Keratinocyte (primary cell): ENCODE data around the gene SLC4A2. TPM values are rescaled to one million over a fixed set of nuclear protein-coding genes. Genes with fewer than 3 reads are reported as not detected.

Experiments
- DNase-seq: peaks from one replicate; pipeline ENCODE4 v3.0.0-alpha.2; 2011; ENCODE audit warnings: low read depth, missing footprints, low spot score
- FAIRE-seq: peaks from 2 replicates; lab custom pipeline; 2011; peaks lifted over from hg19 to GRCh38; lab: Jason Lieb, UNC
- H2AFZ ChIP-seq: 2 replicates; pipeline ENCODE4 v1.6.0; 2012; ENCODE audit warnings: low read length, control low read depth, inconsistent platforms; ENCODE audit not compliant: control insufficient read depth
- H3K27ac ChIP-seq: 2 replicates; pipeline ENCODE4 v1.5.1; 2011; ENCODE audit warnings: low read length; ENCODE audit not compliant: control insufficient read depth, insufficient read depth
- H3K27me3 ChIP-seq: 3 replicates; pipeline ENCODE4 v1.6.0; 2011; ENCODE audit warnings: low read length; ENCODE audit not compliant: control insufficient read depth, insufficient read depth; ENCODE audit errors: extremely low read depth
- H3K36me3 ChIP-seq, 2 experiments: 2 replicates in 1 of 2; 3 replicates in 1 of 2; pipeline ENCODE4 v1.5.1; 2011; ENCODE audit warnings: low read length in 2 of 2, mild to moderate bottlenecking in 1 of 2; ENCODE audit not compliant: control insufficient read depth in 2 of 2, insufficient read depth in 2 of 2; ENCODE audit errors: extremely low read depth in 1 of 2
- H3K4me1 ChIP-seq: 3 replicates; pipeline ENCODE4 v1.5.1; 2011; ENCODE audit warnings: low read length; ENCODE audit not compliant: control insufficient read depth, insufficient read depth; ENCODE audit errors: extremely low read depth
- H3K4me2 ChIP-seq: 3 replicates; pipeline ENCODE4 v1.6.0; 2011; ENCODE audit warnings: low read depth, low read length; ENCODE audit not compliant: control insufficient read depth, insufficient read depth; ENCODE audit errors: extremely low read depth
- H3K4me3 ChIP-seq, 3 experiments: fragments of 200-600 bp in 1 of 3; sonication (generic) in 1 of 3; 2 replicates in 2 of 3; 3 replicates in 1 of 3; pipeline ENCODE4 v1.5.1; 2011 to 2016; ENCODE audit warnings: low read length in 3 of 3, mild to moderate bottlenecking in 3 of 3, control low read depth in 2 of 3, inconsistent platforms in 1 of 3, low read depth in 1 of 3, mixed read lengths in 1 of 3, mixed run types in 1 of 3, moderate library complexity in 1 of 3; ENCODE audit not compliant: control insufficient read depth in 2 of 3, insufficient read depth in 2 of 3; ENCODE audit errors: extremely low read depth in 1 of 3
- H3K79me2 ChIP-seq: 2 replicates; pipeline ENCODE4 v1.6.0; 2012; ENCODE audit warnings: low read length; ENCODE audit not compliant: control insufficient read depth, insufficient read depth
- H3K9ac ChIP-seq: 3 replicates; pipeline ENCODE4 v1.6.0; 2011; ENCODE audit warnings: low read length; ENCODE audit not compliant: control insufficient read depth, insufficient read depth; ENCODE audit errors: extremely low read depth
- H3K9me1 ChIP-seq: 3 replicates; pipeline ENCODE4 v1.6.0; 2011; ENCODE audit warnings: low read length; ENCODE audit not compliant: control insufficient read depth, insufficient read depth; ENCODE audit errors: extremely low read depth
- H3K9me3 ChIP-seq: 2 replicates; pipeline ENCODE4 v1.5.1; 2012; ENCODE audit warnings: low read depth, low read length; ENCODE audit not compliant: control insufficient read depth
- H4K20me1 ChIP-seq: 3 replicates; pipeline ENCODE4 v1.6.0; 2011; ENCODE audit warnings: low read length; ENCODE audit not compliant: control insufficient read depth, insufficient read depth; ENCODE audit errors: extremely low read depth
- CTCF ChIP-seq, 3 experiments: IDR thresholded peaks in 1 of 3; conservative IDR thresholded peaks in 1 of 3; optimal IDR thresholded peaks in 1 of 3; 2 replicates in 2 of 3; 3 replicates in 1 of 3; pipeline versions ENCODE3 to v1.5.1; 2011; ENCODE audit warnings: low read length in 3 of 3, mild to moderate bottlenecking in 3 of 3, moderate library complexity in 2 of 3, control low read depth in 1 of 3, inconsistent platforms in 1 of 3; ENCODE audit not compliant: insufficient read depth in 2 of 3; ENCODE audit errors: extremely low read depth in 1 of 3
- EZH2 ChIP-seq: IDR thresholded peaks from one replicate; pipeline ENCODE4 v1.6.1; 2012; ENCODE audit warnings: inconsistent platforms, mild to moderate bottlenecking, low read length, moderate library complexity
- dilution Hi-C: fragments of 300-500 bp; cut with MboI; formaldehyde crosslinking; loops from one replicate; pipeline ENCODE4 v1.7.0; 2020; ENCODE audit warnings: low sequenced_read_pairs; ENCODE audit not compliant: extremely low pct_ligation_motif_present
- polyA plus RNA-seq, 5 experiments: library from polyadenylated mRNA; depleted of rRNA in 3 of 5; stranded (reverse) in 3 of 5; stranded (forward) in 1 of 5; unstranded in 1 of 5; fragments of >200 nt; gene quantifications; 1 replicate in 1 of 5; 2 replicates in 3 of 5; 3 replicates in 1 of 5; pipeline versions ENCODE4 v1.2.1 to v1.2.3, GENCODE V29; 2011 to 2012; ENCODE audit warnings: missing spikeins in 2 of 5, low read depth in 1 of 5, low replicate concordance in 1 of 5

The SLC4A2 gene
- polyA plus RNA-seq, 1 donor (not counting 4 experiments of a cell fraction or from before 2014, with no cell fraction given) = 33.8 TPM

GRCh38 chr7:151020231-151020630, 39.2 kb upstream of the SLC4A2 start:
- H3K36me3 ChIP-seq = no peaks in the 10 kb centered on the region
- TF ChIP-seq CTCF (optimal IDR thresholded peaks at IDR 0.05 in 1 of 3, IDR thresholded peaks at IDR 0.05 in 1 of 3, conservative IDR thresholded peaks at IDR 0.05 in 1 of 3; ENCODE audit: extremely low read depth in 1 of 3, insufficient read depth in 2 of 3, low read length in 3 of 3) (no peak), EZH2 (no peak)
- H3K27me3 ChIP-seq = peaks cover 37% of the 10 kb centered on the region
- H4K20me1 ChIP-seq = no peaks in the 10 kb centered on the region
- H3K4me2 ChIP-seq = no peak overlapping the region
- H3K4me1 ChIP-seq = no peaks in the 10 kb centered on the region
- dilution Hi-C loops = no loop called here
- H3K9ac ChIP-seq = no peak overlapping the region
- no peak overlapping the region for H2AFZ ChIP-seq
- no peaks in the 10 kb centered on the region for H3K79me2 ChIP-seq
- DNase-seq = no peak
- no peaks in the 10 kb centered on the region for H3K9me1 ChIP-seq
- H3K4me3 ChIP-seq = no peak overlapping the region
- no peak for FAIRE-seq
- no peak overlapping the region for H3K27ac ChIP-seq
- H3K9me3 ChIP-seq = no peaks in the 10 kb centered on the region

- Histone ChIP-seq H3K27ac (no peak overlapping the region), H3K4me2 (no peak overlapping the region), H3K79me2 (no peaks in the 10 kb centered on the region), H3K27me3 (peaks cover 27% of the 10 kb centered on the region), H3K4me3 (no peak overlapping the region), H3K9ac (no peak overlapping the region), H3K36me3 (no peaks in the 10 kb centered on the region), H3K4me1 (peaks cover 21% of the 10 kb centered on the region), H3K9me1 (no peaks in the 10 kb centered on the region), H4K20me1 (no peaks in the 10 kb centered on the region), H3K9me3 (no peaks in the 10 kb centered on the region), H2AFZ (no peak overlapping the region)
- dilution Hi-C loops = no loop called here
- no peak for FAIRE-seq
- TF ChIP-seq CTCF (optimal IDR thresholded peaks at IDR 0.05 in 1 of 3, IDR thresholded peaks at IDR 0.05 in 1 of 3, conservative IDR thresholded peaks at IDR 0.05 in 1 of 3; ENCODE audit: extremely low read depth in 1 of 3, insufficient read depth in 2 of 3, low read length in 3 of 3) (no peak), EZH2 (no peak)
- no peak for DNase-seq
Observed at GRCh38 chr7:151023232-151023631, 36.2 kb upstream of the SLC4A2 start.
